ENCODE results near the gene JAM3.

- TF ChIP-seq SIN3A (IDR thresholded peaks at IDR 0.05; ENCODE audit: borderline replicate concordance, insufficient read depth, low read depth, low read length) (no peak), CTCF (IDR thresholded peaks at IDR 0.05) (no peak), POLR2AphosphoS5 (IDR thresholded peaks at IDR 0.05; ENCODE audit: low read depth, low read length) (no peak), REST (IDR thresholded peaks at IDR 0.05; ENCODE audit: insufficient read depth in 1 of 2, low read depth in 2 of 2, low read length in 1 of 2) (no peak)
These were observed 1.7 kb upstream of the JAM3 start for GRCh38 chr11:134066943-134067885.
